Suprapubic skin (tissue), 3 donors: ENCODE data around the gene VTI1A.

ENCODE experiments used
- POLR2A ChIP-seq, 2 donors: fragments of 450-650 bp; IDR thresholded peaks; one replicate each; pipeline ENCODE4 v1.6.1; 2017; ENCODE audit warnings: antibody characterized with exemption in 2 of 2, mild to moderate bottlenecking in 2 of 2, moderate library complexity in 2 of 2
- TF ChIP-seq, protein P1 (sequence below), 2 donors: fragments of 200-600 bp in 1 of 2; fragments of 450-650 bp in 1 of 2; sonication (generic) in 1 of 2; IDR thresholded peaks; one replicate each; pipeline ENCODE4 v1.5.1; 2016 to 2019; ENCODE audit warnings: antibody characterized with exemption in 2 of 2, mild to moderate bottlenecking in 1 of 2, moderate library complexity in 1 of 2

DNA sequence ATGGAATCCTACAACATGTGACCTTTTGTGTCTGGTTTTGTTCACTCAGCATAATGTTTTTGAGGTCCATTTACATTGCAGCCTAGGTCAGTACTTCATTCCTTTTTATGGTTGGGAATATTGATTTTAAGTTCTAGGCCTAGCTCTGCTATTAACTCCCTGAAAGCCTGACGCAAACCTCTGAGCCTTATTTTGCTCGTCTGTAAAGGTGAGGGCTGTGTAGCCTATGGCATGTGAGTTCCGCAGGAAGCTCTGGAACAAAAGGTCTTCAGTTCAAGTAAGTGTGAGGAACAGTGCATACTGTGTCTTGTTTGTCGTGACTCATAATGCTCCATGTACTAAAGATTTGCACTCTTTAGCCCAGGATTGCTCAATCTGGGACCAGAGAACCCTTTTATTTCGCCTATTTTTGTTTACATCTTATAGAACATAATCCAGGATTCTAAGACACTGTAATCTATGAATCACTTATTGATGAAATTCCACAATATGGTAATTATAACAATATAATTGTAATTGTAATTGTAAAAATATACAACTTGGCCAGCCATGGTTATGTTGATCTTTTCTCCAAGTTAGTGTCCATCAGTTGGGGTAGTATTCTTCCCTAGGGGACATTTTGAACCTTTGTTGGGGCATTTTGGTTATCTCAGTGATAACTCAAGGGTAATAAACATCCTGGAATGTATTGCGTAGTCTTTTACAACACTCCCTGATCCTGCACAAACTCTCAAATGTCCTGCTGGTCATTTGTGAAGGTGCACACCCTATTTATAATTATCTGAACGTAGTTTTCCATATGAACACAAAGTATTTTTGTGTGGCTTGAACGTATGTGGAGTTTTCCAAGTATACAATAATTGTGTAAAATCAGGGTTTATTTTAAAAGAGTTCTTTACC lies 184.7 kb downstream of the VTI1A start:
- TF ChIP-seq, protein P1, sequence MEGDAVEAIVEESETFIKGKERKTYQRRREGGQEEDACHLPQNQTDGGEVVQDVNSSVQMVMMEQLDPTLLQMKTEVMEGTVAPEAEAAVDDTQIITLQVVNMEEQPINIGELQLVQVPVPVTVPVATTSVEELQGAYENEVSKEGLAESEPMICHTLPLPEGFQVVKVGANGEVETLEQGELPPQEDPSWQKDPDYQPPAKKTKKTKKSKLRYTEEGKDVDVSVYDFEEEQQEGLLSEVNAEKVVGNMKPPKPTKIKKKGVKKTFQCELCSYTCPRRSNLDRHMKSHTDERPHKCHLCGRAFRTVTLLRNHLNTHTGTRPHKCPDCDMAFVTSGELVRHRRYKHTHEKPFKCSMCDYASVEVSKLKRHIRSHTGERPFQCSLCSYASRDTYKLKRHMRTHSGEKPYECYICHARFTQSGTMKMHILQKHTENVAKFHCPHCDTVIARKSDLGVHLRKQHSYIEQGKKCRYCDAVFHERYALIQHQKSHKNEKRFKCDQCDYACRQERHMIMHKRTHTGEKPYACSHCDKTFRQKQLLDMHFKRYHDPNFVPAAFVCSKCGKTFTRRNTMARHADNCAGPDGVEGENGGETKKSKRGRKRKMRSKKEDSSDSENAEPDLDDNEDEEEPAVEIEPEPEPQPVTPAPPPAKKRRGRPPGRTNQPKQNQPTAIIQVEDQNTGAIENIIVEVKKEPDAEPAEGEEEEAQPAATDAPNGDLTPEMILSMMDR (IDR thresholded peaks at IDR 0.05) = no peak
- TF ChIP-seq POLR2A (IDR thresholded peaks at IDR 0.05) = no peak
